ENCODE measurements around the gene BACE1-AS.

BACE1-AS gene

DNA sequence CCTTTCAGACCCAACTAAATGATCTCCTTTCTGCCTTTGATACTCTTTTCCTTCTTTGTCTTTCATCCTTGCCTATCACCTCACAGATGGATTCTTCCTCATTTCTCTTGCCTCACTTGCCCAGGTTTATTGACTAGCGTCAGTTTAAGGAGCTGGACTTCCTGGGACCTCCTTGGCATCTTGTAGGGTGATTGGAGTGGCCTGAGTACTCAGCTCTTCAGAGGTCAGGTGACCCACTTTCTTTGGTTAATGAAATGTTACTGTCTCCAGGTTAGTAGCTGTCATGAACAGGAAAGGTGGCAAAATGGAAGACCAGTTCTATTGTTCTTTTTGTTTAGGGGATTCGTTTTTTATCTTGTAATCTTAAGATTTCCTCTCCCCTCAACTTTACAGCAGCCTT, 4.6 kb upstream of the BACE1-AS start:
- Histone ChIP-seq H3K36me3 (ENCODE audit: control insufficient read depth, low read length) (peaks cover 16% of the 10 kb centered on the region; the same call in 1 of the 2 replicates), H3K27ac (ENCODE audit: low read depth, low read length) (no peak overlapping the region), H3K9me2 (replicated peaks; ENCODE audit: control insufficient read depth, low read length) (no peaks in the 10 kb centered on the region), H3K9me3 (ENCODE audit: control insufficient read depth, insufficient read depth, low read length) (no peaks in the 10 kb centered on the region), H3K4me2 (ENCODE audit: low read length) (no peak overlapping the region), H3K79me2 (ENCODE audit: control insufficient read depth, low read length) (no peaks in the 10 kb centered on the region), H4K20me1 (ENCODE audit: control insufficient read depth, insufficient read depth, low read depth, low read length) (no peaks in the 10 kb centered on the region), H3K4me3 (ENCODE audit: low read length) (no peak overlapping the region), H3K4me1 (ENCODE audit: control insufficient read depth, low read length) (no peaks in the 10 kb centered on the region), H3K27me3 (ENCODE audit: control insufficient read depth, low read length) (no peaks in the 10 kb centered on the region), H3F3A (ENCODE audit: control insufficient read depth, insufficient read depth) (no peaks in the 10 kb centered on the region)
- TF ChIP-seq CTCF (IDR thresholded peaks at IDR 0.05; ENCODE audit: low read depth, low read length, poor library complexity, severe bottlenecking): no peak
- TF ChIP-seq EZH2phosphoT487 (IDR thresholded peaks at IDR 0.05; ENCODE audit: borderline replicate concordance, low read length): no peak

DNA sequence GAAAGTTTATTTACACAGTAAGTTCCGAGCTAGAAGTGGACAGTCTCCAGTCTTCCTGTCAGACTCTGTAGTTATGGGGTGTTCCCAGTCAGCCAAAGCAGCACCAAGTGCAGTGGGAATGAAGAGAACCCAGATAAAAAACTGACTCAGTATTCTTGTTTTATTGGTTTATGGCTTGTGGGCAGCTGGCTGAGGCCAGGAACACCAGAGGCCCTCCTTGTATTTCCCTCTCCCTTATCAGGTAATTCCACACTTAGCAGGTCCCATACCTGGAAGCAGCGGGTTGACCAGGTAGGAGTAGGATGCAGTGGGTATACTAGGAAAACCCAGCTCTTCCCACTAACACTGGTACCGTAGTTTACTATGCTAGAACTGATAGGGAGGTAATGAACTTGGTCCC, 3.5 kb upstream of the BACE1-AS start:
- no peaks in the 10 kb centered on the region for H3K9me2 ChIP-seq (replicated peaks; ENCODE audit: control insufficient read depth, low read length)
- H3K27me3 ChIP-seq (ENCODE audit: control insufficient read depth, low read length): no peaks in the 10 kb centered on the region
- no peaks in the 10 kb centered on the region for H4K20me1 ChIP-seq (ENCODE audit: control insufficient read depth, insufficient read depth, low read depth, low read length)
- peaks cover 9% of the 10 kb centered on the region; the same call in 1 of the 2 replicates for H3K36me3 ChIP-seq (ENCODE audit: control insufficient read depth, low read length)
- no peak overlapping the region for H3K4me2 ChIP-seq (ENCODE audit: low read length)
- H3K9me3 ChIP-seq (ENCODE audit: control insufficient read depth, insufficient read depth, low read length): no peaks in the 10 kb centered on the region
- no peak overlapping the region for H3K27ac ChIP-seq (ENCODE audit: low read depth, low read length)
- H3K79me2 ChIP-seq (ENCODE audit: control insufficient read depth, low read length): no peaks in the 10 kb centered on the region
- TF ChIP-seq CTCF (IDR thresholded peaks at IDR 0.05; ENCODE audit: low read depth, low read length, poor library complexity, severe bottlenecking) (no peak), EZH2phosphoT487 (IDR thresholded peaks at IDR 0.05; ENCODE audit: borderline replicate concordance, low read length) (no peak)
- H3F3A ChIP-seq (ENCODE audit: control insufficient read depth, insufficient read depth): no peaks in the 10 kb centered on the region
- H3K4me1 ChIP-seq (ENCODE audit: control insufficient read depth, low read length): no peaks in the 10 kb centered on the region
- no peak overlapping the region for H3K4me3 ChIP-seq (ENCODE audit: low read length)

DNA sequence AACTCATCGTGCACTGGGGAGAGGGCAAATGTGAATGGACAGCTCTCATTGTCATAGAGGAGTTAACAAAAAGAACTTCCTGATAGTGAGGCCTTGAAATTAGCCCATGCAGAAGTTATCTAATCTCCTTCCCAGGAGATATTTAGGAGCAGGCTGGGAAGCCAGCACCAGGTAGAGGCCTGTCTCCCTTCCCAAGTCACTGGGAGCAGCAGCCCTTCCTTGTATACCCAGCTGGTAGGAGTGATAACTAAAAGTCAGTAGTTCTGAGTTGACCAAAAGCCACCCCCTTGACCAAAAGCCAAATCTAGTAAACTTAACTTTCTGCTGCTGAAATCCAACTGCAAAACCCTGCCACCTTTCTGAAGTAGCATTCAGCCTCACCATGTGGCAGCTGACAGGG, 1.4 kb upstream of the BACE1-AS start:
- H3K79me2 ChIP-seq (ENCODE audit: control insufficient read depth, low read length): no peaks in the 10 kb centered on the region
- H3K9me2 ChIP-seq (replicated peaks; ENCODE audit: control insufficient read depth, low read length): no peaks in the 10 kb centered on the region
- H4K20me1 ChIP-seq (ENCODE audit: control insufficient read depth, insufficient read depth, low read depth, low read length): no peaks in the 10 kb centered on the region
- H3F3A ChIP-seq (ENCODE audit: control insufficient read depth, insufficient read depth): no peaks in the 10 kb centered on the region
- H3K36me3 ChIP-seq (ENCODE audit: control insufficient read depth, low read length): no peaks in the 10 kb centered on the region; the same call in 1 of the 2 replicates
- H3K4me3 ChIP-seq (ENCODE audit: low read length): no peak overlapping the region
- H3K4me1 ChIP-seq (ENCODE audit: control insufficient read depth, low read length): no peaks in the 10 kb centered on the region
- H3K27me3 ChIP-seq (ENCODE audit: control insufficient read depth, low read length): no peaks in the 10 kb centered on the region
- TF ChIP-seq CTCF (IDR thresholded peaks at IDR 0.05; ENCODE audit: low read depth, low read length, poor library complexity, severe bottlenecking) (no peak), EZH2phosphoT487 (IDR thresholded peaks at IDR 0.05; ENCODE audit: borderline replicate concordance, low read length) (no peak)
- no peaks in the 10 kb centered on the region for H3K9me3 ChIP-seq (ENCODE audit: control insufficient read depth, insufficient read depth, low read length)
- H3K27ac ChIP-seq (ENCODE audit: low read depth, low read length): no peak overlapping the region
- no peak overlapping the region for H3K4me2 ChIP-seq (ENCODE audit: low read length)

GRCh38 chr11:117292616-117293015, 1.5 kb downstream of the BACE1-AS start:
- Histone ChIP-seq H3K9me2 (replicated peaks; ENCODE audit: control insufficient read depth, low read length) (no peaks in the 10 kb centered on the region), H3K36me3 (ENCODE audit: control insufficient read depth, low read length) (no peaks in the 10 kb centered on the region), H3K4me1 (ENCODE audit: control insufficient read depth, low read length) (no peaks in the 10 kb centered on the region), H3K4me3 (ENCODE audit: low read length) (no peak overlapping the region), H3K4me2 (ENCODE audit: low read length) (no peak overlapping the region), H3K9me3 (ENCODE audit: control insufficient read depth, insufficient read depth, low read length) (no peaks in the 10 kb centered on the region), H3K27ac (ENCODE audit: low read depth, low read length) (no peak overlapping the region), H3K79me2 (ENCODE audit: control insufficient read depth, low read length) (no peaks in the 10 kb centered on the region), H3K27me3 (ENCODE audit: control insufficient read depth, low read length) (no peaks in the 10 kb centered on the region), H3F3A (ENCODE audit: control insufficient read depth, insufficient read depth) (no peaks in the 10 kb centered on the region), H4K20me1 (ENCODE audit: control insufficient read depth, insufficient read depth, low read depth, low read length) (no peaks in the 10 kb centered on the region)
- TF ChIP-seq EZH2phosphoT487 (IDR thresholded peaks at IDR 0.05; ENCODE audit: borderline replicate concordance, low read length): no peak
- no peak for TF ChIP-seq CTCF (IDR thresholded peaks at IDR 0.05; ENCODE audit: low read depth, low read length, poor library complexity, severe bottlenecking)

All from DOHH2 (cell line).